ENCODE results near the gene ASIP. TPM values are rescaled to one million over a fixed set of nuclear protein-coding genes. Genes with fewer than 3 reads are reported as not detected.
A peak's percentile ranks its signal among the peaks of the same experiment; 100 is the strongest.

Gene ASIP
- total RNA-seq, 1 donor from 2014 or later = not detected

DNA sequence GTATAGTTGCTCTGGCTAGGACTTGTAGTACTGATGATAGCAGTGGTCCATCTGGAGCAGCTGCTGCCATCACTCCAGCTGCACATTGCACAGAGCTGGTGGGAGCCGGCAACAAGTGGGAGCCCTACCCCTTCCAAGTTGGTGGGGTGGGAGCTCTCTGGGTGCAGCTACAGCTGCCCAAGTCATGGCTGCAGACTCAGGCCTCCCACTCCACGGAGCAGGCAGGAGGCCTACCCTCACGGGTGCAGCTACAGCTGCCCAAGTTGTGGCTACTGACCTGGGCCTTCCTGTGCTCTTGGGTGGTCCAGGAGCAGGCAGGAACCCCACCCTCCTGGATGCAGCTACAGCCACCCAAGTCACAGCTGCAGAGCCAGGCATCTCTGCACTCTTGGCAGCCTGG is 32.1 kb upstream of the ASIP start:
- Mint-ChIP-seq H3K4me1 (no peaks in the 10 kb centered on the region), H3K27me3 (ENCODE audit: low read depth) (peaks cover 2% of the 10 kb centered on the region), H3K9me3 (peaks cover 11% of the 10 kb centered on the region), H3K27ac (ENCODE audit: unreplicated experiment) (no peak overlapping the region), H3K4me3 (no peak overlapping the region), H3K36me3 (ENCODE audit: low read depth) (peaks cover 4% of the 10 kb centered on the region)
- TF ChIP-seq, protein P1, sequence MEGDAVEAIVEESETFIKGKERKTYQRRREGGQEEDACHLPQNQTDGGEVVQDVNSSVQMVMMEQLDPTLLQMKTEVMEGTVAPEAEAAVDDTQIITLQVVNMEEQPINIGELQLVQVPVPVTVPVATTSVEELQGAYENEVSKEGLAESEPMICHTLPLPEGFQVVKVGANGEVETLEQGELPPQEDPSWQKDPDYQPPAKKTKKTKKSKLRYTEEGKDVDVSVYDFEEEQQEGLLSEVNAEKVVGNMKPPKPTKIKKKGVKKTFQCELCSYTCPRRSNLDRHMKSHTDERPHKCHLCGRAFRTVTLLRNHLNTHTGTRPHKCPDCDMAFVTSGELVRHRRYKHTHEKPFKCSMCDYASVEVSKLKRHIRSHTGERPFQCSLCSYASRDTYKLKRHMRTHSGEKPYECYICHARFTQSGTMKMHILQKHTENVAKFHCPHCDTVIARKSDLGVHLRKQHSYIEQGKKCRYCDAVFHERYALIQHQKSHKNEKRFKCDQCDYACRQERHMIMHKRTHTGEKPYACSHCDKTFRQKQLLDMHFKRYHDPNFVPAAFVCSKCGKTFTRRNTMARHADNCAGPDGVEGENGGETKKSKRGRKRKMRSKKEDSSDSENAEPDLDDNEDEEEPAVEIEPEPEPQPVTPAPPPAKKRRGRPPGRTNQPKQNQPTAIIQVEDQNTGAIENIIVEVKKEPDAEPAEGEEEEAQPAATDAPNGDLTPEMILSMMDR (conservative IDR thresholded peaks at IDR 0.05) = no peak
- DNase-seq (ENCODE audit: low read depth, low spot score) = no peak

DNA sequence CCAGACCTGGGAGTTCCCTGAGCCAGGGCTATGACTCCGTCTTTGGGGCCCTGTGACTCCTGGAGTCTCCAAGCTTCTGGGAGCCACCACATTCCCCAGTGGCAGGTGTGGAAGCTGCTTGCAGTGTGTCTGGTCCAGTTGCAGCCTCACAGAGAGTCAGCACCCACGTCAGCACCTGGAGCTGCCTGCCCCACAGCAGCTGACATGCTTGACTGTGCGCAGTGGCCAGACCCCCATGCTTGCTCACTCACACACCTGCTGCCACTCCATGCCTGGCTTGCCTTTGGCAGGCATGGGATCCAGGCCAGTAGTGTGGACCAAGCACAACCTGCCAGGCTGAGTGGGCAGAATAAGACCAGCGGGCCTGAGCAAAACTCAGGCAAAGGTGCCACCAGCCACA is 31.0 kb upstream of the ASIP start:
- Mint-ChIP-seq H3K4me3 (no peak overlapping the region), H3K9me3 (peaks cover 11% of the 10 kb centered on the region), H3K4me1 (no peaks in the 10 kb centered on the region), H3K27ac (ENCODE audit: unreplicated experiment) (no peak overlapping the region), H3K36me3 (ENCODE audit: low read depth) (peaks cover 4% of the 10 kb centered on the region), H3K27me3 (ENCODE audit: low read depth) (peaks cover 2% of the 10 kb centered on the region)
- DNase-seq (ENCODE audit: low read depth, low spot score) = no peak
- TF ChIP-seq, protein P1 (conservative IDR thresholded peaks at IDR 0.05) = no peak

DNA sequence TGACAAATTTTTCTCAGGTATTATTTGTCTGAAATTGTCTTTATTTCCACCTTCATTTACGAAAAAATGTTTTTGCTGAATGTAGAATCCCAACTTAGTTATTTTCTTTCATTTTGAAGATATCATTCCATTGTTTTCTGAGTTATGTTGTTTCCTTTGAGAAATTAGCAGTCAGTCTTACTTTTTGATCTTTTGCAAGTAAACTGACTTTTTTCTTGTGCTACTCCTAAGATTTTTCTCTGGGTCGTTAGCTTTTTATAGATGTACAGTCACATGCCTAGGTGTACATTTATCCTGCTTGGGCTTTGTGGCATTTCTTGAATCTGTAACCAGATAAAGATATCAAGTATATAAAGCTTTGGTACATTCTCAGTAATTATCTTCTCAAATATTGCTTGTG is 29.6 kb upstream of the ASIP start:
- H3K36me3 Mint-ChIP-seq (ENCODE audit: low read depth) = peaks cover 4% of the 10 kb centered on the region
- H3K27ac Mint-ChIP-seq (ENCODE audit: unreplicated experiment) = no peak overlapping the region
- H3K9me3 Mint-ChIP-seq = peaks cover 8% of the 10 kb centered on the region
- peaks cover 12% of the 10 kb centered on the region for H3K4me1 Mint-ChIP-seq
- no peak for DNase-seq (ENCODE audit: low read depth, low spot score)
- H3K27me3 Mint-ChIP-seq (ENCODE audit: low read depth) = peaks cover 5% of the 10 kb centered on the region
- H3K4me3 Mint-ChIP-seq = no peak overlapping the region
- TF ChIP-seq, protein P1 (conservative IDR thresholded peaks at IDR 0.05) = no peak

DNA sequence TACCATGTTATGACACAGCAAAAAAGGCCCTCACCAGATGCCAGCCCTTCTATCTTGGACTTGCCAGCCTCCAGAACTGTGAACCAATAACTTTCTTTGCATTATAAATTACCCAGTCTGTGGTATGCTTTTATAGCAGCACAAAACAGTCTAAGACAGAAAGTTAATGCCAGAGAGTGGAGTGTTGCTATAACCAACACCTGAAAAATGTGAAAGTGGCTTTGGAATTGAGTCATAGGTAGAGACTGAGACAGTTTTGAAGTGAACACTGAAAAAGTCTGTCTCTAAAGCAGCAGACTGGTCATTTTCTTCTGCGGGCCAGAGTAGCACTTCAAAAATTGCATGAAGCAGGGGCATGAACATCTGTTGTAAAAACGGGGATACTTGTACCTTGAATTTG is 28.0 kb upstream of the ASIP start:
- peaks cover 12% of the 10 kb centered on the region for H3K27me3 Mint-ChIP-seq (ENCODE audit: low read depth)
- no peak overlapping the region for H3K27ac Mint-ChIP-seq (ENCODE audit: unreplicated experiment)
- TF ChIP-seq, protein P1 (conservative IDR thresholded peaks at IDR 0.05) = no peak
- no peak overlapping the region for H3K4me3 Mint-ChIP-seq
- H3K9me3 Mint-ChIP-seq = peaks cover 6% of the 10 kb centered on the region
- no peak for DNase-seq (ENCODE audit: low read depth, low spot score)
- H3K36me3 Mint-ChIP-seq (ENCODE audit: low read depth) = no peaks in the 10 kb centered on the region
- peaks cover 14% of the 10 kb centered on the region for H3K4me1 Mint-ChIP-seq

DNA sequence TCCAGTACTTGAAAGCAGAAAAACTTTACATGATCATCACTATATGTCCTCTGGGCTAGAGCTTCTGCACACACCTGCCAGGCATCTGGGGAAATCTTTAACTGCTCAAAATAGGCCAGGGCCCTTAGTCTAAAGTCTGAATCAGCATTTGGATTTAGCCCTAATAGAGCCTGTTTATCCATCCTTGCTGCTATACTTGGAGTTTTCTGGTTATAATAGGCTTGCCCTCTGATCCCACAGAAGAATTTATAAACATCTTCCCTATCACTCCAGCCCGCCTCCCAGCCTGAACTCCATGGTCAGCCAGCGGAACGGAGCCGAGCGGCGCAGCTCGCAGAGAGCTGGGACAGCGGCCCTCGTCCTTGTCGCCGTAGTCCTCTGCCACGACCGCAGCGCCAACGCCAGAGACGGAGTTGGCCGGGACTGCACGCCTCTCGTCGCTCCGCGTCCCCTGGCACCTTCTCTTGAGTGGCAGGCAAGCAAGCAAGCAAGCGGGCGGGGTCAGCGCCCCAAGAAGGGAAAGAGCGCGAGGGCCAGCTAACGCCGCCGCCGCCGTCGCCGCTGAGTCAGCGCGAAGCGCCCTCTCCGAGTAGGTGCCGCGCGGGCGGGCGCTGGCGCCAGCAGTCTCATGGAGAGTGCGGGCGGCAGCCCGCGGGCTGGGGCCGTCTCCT is 25.4 kb upstream of the ASIP start:
- H3K4me3 Mint-ChIP-seq = no peak overlapping the region
- no peaks in the 10 kb centered on the region for H3K36me3 Mint-ChIP-seq (ENCODE audit: low read depth)
- peak overlapping the region; percentile 94 for H3K27ac Mint-ChIP-seq (ENCODE audit: unreplicated experiment)
- H3K9me3 Mint-ChIP-seq = peaks cover 3% of the 10 kb centered on the region
- DNase-seq (ENCODE audit: low read depth, low spot score) = peak; percentile 78
- TF ChIP-seq, protein P1 (conservative IDR thresholded peaks at IDR 0.05) = peak; percentile 38
- H3K4me1 Mint-ChIP-seq = peaks cover 23% of the 10 kb centered on the region
- peaks cover 17% of the 10 kb centered on the region for H3K27me3 Mint-ChIP-seq (ENCODE audit: low read depth)
